T-helper 2 cell (primary cell): ENCODE results near the gene DNASE1.
"Not testable (repeated sequence)": the region's sequence is repeated elsewhere in the genome, so short reads cannot be mapped to it uniquely, and the experiment has no call there.

Experiments used
- DNase-seq, 5 experiments: peaks; one replicate each; pipeline versions ENCODE4 v3.0.0 to v3.0.0-alpha.2; 2012 to 2022
- total RNA-seq, 2 donors: gene quantifications; one replicate each; lab custom pipeline; 2026; lab: John Stamatoyannopoulos, UW

DNASE1 gene, protein sequence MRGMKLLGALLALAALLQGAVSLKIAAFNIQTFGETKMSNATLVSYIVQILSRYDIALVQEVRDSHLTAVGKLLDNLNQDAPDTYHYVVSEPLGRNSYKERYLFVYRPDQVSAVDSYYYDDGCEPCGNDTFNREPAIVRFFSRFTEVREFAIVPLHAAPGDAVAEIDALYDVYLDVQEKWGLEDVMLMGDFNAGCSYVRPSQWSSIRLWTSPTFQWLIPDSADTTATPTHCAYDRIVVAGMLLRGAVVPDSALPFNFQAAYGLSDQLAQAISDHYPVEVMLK
- total RNA-seq: 27.4 to 49.0 reads per million in 2 donors

DNA sequence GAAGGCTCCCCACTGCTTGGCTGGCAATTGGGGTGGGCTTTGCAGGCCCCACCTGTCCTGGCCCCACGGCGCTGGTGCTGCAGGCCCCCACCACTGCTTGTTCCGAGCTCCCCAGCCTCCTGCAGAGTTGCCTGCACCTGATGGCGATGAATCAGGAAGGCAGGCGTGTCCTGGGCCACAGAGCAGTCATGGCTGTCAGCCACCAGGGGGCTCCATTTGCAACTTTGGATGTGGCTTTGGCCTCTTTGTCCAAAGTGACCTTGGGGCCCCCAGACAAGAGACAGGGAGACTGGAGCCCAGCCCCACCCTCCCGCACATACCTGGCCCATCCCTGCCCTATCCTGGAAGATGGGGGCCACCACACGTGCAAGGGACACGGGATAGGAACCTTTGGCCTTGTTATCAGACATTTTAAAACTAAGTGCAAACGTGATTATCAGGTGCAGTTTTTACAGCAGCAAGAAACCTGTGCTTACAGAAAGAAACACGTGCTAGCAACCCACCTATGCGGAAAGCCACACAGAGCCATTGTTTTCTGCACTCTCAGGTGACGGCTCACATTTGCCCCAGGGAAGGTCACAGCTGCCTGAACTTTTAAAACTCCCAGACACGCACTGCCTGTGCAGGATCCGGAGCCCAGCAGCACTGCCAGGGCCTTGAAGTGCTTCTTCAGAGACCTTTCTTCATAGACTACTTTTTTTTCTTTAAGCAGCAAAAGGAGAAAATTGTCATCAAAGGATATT is at the start of gene DNASE1:
DNASE1 (plus strand) TSS at position 443 of the 743 bp plus-strand sequence. CDS start 683 bp downstream, outside the sequence.
- DNase-seq: peak in 4 of 5 experiments; percentile 22 to 70 (median 26)

DNA sequence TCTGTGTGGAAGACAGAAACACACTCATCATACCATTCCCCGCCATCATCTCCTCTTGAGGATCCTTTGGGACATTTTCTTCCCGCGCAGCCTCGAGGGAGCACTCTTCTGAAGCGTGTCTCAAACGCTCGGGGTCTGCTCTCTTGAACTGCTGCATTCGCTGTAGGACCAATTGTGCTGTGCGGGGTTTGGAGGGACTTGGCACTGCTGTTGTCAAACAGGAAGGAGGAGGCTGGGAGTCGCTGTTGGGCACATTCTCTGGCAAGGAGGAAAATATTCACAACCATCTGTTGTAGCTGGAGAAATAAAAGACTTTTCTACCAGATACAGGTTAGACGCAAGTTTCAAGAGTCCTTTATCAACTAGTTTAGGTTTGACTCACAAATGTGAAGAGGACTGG is 48.0 kb upstream of the DNASE1 start:
- no peak for DNase-seq

DNA sequence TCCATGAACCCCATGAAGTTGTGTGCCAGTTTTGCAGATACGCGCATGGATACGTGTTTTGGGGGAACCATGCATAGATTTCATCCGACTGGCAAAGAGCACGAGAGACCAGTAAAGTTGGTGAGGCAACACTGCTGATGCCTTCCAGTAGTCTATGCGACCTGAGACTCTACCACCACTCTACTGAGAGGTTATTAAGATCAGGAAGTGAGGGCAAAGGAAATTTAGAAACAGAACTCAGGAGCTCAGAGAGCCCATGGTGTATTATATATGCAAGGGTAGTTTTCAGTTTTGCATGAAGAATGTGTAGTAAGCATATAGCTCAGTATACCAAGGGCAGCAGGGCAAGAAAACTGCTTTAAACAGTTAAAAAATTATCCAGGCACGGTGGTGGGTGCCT is 47.3 kb upstream of the DNASE1 start:
- no peak for DNase-seq

DNA sequence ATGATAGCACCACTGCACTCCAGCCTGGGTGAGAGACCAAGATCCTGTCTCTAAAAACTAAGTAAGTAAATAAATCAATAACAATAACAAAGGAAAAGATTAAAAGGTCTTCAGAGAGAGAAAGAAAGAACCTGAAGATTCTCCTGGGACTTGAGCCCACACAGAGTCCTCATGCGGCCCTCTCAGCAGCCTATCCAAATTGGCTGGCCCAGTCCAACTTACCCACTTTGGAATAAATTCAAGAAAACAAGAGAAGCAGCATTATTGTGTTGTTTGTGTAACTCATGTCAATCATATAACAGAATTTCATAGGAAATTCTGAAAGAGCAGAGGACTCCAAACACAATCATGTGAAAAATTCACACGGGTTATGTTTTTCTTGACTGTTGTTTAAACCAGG is 46.9 kb upstream of the DNASE1 start:
- no peak for DNase-seq

DNA sequence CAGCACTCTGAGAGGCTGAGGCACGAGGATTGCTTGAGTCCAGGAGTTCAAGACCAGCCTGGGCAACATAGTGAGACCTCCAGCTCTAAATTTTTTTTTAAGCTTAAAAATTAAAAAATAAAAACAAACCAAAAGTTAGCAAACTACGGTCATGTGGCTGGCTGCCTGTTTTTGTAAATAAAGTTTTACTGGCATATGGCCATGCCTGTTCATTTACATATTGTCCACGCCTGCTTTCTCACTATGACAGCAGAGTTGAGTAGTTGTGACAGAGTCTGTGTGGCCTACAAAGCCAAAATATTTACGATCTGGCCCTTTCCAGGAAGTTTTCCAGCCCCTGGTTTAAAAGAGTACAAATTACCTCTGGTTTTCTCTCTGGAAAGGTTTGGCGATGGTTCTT is 46.4 kb upstream of the DNASE1 start:
- no peak for DNase-seq

DNA sequence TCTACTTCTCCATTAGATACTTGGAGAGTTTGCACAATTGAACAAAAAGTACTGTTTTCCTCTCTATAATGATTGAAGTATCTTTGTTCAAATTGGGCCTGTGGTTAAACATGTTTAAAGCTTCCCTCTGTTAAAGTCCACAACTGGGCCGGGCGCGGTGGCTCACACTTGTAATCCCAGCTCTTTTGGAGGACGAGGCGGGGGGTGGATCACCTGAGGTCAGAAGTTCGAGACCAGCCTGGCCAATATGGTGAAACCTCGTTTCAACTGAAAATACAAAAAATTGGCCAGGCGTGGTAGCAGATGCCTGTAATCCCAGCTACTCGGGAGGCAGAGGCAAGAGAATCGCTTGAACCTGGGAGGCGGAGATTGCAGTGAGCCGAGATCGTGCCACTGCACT is 45.5 kb upstream of the DNASE1 start:
- DNase-seq: not testable (repeated sequence)

DNA sequence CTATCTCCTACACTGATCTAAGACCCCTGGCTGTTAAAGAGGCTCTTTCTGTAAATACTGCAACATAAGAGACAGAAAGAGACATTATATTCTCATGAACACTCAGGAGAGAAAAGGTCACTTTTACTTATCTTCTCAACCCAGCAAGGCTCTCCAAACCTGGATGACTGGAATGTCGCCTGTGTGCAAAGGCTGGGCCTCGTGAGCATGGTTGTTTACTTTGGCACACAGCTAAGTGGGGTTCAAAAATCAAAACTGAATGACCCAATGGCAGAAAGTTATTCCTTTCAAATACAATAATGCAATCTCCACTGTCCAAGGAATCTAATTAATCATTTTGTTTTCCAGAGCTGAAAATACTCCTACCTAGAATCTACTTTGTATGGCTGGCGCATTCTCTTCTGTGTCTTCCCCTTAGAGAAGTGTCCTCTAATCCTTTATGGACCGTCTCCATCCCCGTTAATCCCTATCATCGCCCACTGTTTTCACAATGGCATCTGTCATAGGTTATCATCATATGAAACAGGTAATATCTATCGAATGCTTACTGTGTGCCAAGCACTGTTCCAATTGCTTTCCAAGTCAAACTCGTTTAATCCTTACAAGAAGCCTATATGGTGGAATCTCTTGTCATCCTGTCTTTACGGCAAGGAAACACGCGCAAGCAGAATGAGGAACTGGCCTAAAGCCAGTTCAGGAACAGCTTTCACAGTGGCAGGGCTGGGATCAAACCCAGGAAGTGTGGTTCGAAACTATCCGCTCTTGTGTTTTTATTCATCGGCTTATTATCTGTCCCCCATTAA is 44.4 kb upstream of the DNASE1 start:
- no peak for DNase-seq

DNA sequence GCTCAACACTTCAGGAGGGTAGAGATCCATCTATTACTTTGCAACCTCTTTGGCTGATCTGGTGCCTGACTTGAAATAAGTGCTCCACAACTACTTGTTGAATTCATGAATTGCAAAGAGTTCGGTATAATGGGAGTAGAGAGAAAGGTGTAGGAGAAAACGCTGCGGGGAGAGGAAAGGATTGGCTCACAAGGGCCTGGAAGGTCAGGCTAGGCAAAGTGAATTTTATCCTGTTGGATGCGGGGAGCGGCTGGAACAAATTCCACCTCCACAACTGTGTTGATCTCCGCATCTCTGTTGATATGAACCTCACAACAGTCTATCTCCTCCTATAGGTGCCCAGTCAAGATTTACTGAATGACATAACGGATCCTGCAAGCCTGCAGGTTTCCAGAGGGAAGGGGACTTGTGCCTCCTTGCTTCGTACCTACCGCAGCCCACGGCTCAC is 43.8 kb upstream of the DNASE1 start:
- no peak for DNase-seq

DNA sequence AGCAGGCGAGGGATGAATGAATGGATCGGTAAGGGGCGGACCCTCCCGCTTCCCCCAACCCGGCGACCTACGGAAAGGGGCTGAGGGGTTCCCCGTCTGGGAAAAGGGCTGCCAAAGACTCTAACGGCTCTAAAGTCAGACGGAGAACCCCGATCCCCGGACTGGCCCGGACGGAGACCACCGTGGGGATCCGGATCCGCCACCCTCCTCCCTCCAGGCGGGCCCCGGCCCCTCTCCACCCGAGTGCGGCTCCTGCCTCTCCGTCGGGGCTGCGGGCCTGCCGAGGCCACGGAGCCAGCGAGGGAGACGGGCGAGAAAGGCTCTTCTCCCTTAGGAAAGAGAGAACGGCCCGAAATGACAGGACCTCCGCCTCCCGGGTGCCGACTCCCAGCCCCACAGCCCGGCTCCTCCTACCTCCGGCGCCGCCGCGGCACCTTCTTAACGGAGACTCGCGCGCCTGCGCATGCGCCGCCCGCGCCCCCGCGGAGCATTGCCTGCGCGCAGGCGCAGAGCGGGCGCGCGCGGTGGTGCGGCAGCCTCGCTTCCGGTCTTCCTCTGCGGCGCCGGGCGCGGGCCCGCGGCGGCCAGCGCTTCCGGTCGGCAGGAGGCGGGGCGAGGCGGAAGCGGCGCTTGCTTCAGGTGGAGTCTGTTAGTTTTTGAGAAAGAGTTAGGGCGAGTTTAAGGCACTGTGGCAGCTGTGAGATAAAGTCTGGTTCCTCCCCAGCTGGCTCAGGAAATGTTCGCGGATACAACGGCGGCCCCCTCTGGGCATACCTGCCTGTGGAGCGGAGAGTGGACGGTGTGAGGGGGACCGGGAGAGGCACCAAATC is 43.1 kb upstream of the DNASE1 start, which contains the start of gene SLX4:
SLX4 (minus strand) TSS at position 461 of the 830 bp plus-strand sequence. CDS start 2,642 bp downstream, outside the sequence.
- peak; percentile 80 to 96 (median 89) for DNase-seq

DNA sequence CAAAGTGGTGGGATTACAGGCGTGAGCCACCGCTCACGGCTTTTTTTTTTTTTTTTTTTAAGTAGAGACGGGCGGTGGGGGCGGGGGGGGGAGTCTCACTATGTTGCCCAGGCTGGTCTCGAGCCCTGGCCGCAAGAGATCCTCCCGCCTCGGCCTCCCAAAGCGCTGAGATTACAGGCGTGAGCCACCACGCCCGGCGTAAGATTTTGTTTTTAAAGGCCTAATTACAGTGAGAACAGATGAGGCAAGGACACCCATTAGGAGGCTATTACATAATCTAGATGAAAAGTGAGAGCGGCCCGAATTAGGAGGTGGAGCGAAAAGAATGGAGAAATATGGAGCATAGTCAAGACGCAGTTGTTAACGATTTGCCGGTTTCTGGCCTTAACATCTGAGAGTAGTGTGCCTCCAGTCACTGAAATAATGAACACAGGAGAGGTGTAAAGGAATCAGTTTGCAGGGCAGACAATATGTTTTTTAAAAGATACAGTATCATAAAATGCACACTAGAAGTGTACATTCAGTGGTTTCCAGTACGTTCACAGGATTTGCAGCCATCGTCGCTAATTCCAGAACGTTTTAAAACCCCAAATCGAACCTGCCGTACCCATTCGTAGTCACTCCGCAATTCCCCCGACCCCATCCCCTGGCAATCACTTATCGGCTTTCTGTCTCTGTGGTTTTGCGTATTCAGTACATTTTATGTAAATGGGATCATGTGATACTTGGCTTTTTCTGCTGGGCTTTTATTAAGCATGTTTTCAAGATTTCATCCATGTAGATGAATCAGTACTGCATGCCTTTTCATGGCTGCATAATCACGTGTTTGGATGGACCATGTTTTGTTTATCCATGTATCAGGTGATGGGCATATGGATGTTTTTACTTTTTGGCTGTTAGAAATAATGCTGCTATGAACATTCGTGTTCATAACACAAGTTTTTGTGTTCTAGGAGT is 41.7 kb upstream of the DNASE1 start:
- DNase-seq: no peak

DNA sequence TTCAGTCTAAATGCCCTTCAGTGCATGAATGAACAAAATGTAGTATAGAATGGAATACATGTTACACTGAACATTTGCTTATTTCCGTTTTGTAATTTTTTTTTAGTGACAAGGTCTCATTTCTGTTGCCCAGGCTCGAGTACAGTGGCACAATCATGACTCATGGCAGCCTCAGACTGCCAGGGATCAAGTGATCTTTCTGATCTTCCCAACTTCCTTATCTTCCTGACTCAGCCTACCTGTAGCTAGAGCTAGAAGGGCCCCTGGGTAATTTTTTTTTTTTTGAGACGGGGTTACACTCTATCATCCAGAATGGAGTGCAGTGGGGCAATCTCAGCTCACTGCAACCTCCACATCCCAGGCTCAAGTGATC is 35.7 kb upstream of the DNASE1 start:
- no peak for DNase-seq

DNA sequence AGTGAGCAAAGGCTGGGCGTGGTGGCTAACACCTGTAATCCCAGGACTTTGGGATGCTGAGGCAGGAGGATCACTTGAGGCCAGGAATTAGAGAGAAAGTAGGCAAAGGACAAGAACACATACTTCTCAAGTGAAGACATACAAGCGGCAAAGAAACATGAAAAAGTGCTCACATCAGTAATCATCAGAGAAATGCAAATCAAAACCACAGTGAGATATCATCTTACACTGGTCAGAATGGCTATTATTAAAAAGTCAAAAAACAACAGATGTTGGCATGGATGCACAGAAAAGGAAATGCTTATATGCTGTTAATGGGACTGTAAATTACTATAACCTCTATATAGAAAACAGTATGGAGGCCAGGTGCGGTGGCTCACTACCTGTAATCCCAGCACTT is 30.8 kb upstream of the DNASE1 start:
- no peak for DNase-seq

DNA sequence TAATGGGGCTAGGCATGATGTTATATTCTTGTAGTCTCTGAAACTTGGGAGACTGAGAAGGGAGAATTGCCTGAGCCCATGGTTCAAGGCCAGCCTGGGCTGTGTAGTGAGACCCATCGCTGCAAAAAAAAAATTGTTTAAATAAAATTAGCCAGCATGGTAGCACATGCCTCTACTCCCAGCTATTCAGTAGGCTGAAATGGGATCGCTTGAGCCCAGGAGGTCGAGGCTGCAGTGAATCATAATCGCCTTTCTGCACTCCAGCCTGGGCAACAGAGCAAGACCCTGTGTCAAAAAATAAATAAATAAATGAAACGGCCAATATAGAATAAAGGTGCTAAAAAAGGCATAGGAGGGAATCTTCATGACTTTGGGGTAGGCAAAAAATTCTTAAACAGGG is 29.2 kb upstream of the DNASE1 start:
- no peak for DNase-seq

DNA sequence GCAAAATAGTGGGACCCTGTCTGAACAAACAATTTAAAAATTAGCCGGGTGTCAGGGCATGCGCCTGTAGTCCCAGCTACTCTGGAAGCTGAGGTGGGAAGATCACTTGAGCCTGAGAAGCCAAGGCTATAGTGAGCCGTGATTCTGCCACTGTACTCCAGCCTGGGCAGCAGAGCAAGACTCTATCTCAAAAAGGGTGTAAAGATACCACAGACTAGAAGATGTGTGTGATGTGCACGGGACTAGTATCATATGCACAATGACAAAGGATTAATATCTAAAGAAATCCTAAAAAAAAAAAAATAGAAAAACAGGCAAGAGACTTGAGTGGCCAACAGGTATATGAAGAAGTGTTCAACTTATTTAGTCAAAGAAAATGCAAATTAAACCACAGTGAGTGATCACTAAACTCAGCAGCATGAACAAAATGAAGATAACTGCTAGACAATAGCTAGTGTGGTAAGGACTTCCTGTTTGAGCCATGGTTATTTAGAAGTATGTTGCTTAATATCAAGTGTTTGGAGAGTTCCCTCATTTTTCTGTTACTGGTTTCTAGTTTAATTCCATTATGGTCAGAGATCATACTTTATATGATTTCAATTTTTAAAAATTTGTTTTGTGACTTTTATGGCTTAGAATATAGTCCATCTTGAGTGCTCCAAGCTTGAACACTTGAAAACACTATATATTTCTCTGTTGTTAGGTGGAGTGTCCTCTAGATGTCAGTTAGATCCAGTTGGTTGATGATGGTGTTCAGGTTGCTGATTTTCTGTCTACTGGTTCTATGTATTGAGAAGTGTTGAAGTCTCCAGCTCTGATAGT is 28.4 kb upstream of the DNASE1 start:
- DNase-seq: peak in 2 of 5 experiments; percentile 10 to 92

DNA sequence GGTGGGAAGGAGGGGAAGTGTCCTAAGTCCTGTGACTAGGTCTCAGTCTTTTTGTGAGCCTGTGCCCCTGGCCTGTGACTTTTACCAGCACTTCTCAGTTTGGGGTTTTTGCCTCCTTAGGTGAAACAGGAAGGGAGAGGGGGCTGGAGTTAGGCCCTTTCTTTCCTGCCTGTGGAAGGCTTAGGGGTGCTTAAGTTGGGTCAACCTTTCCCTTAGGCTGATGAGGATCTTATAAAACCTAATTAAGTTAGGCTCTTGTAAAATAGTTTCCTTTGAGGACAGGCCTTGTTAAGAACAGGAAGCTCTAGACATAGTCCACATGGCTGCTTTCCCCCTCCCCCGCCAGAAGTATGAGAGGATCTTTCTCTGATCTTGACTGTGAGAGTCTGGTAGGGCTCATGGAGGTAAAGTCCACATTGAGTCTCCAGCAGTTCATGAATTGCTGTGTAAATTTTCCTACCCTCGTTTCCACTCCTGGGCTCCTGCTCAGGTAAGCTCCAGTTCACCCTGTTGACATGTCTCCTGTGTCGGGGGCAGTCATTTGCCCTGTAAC is 17.0 kb upstream of the DNASE1 start:
- peak in 1 of 5 experiments; percentile 59 for DNase-seq

DNA sequence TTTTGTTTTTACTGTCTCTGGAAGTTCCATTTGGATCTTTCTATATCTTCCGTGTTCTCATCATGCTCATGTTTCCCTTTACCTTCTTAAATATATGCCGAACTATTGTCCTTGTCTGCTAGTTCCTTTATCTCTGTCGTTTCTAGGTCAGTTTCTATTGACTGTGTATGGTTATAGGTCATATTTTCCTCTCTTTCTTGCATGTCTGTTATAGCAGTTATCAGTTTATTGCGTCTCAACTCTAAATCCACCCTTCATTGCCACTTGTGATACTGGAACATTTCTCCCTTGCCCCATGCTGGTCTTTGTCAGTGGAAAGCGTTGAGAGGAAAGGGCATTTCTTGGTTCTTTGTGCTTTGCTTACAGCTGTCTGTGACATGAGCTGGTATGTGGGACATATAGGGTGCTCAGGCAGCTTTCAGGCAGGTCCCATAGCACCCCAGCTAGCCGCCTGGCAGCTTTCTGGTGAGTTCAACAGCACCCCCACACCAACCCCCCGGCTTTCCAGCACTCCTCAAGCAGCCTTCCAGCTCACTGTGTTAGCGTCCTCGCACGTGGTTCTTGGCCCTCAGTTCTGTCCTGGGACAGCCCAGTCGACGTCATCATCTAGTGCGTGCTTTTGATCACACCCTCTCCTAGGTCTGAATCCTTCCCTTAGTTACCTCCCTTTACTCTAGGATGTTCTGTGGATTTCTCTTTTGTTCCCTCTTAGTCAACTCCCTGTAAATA is 15.4 kb upstream of the DNASE1 start:
- DNase-seq: no peak

DNA sequence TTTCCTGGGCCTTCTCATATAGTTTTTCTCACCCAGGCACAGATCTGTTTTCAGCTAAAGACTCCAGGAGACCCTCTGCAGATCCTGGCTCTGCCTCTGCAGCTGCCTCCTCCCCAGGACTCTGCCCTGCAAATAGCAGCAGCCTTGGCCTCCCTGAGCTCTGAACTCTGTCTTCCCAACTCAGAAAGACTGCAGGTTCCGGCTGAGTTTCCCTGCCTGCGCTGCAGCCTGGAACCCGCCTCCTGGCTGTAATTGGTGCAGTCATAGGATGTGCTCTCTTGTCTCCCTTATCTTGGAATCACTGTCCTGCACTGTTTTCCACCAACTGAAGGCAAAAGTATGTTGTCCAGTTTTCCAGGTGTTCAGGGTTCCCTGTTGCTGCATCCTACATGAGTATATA is 14.3 kb upstream of the DNASE1 start:
- no peak for DNase-seq

DNA sequence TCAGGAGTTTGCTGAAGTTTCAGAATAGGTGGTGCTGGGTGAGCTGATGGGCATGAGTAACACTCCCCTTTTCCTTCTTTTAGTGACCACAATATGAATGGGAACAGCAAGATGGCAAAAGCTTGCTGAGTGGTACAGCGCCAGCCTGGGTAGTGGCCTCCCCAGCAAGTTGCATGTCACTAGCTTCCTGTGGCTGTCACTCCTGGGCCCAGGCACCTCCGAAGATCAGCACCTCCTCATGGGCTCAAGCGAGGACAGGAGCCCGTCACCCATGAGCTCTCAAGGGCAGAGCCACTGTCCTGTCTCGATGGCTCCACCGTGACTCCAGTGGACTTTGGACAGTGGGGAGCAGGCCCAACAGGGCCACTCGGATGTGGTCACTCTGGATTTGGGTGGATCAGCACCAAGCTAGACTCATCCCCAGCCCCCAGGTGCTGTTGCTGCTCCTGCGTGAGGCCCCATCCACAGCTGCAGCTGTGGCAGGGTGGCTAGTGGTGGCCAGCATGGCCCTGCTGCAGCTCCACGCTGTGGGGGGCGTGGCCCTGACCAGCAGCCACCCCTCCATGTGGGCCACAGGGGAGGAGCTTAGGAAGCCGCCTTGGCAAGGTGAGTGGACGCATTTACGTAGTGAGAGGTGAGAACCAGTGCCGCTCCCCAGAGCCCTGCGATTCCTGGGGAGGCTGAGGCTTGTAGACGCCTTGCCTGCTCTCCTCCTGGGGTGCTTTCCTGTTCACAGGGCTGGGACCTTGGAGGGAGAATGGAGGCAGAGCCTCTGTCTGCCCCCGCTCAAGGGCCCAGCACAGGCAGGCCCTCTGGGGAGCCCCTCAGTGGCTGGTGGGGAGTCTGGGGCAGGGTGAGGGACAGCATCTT is 13.6 kb upstream of the DNASE1 start:
- no peak for DNase-seq
